OCI-LY1 (cell line): Measurements from ENCODE around the gene CHRNG.

ENCODE experiments used
- EZH2 ChIP-seq: fragments of 200-600 bp; sonication (generic), shearing (Covaris generic); IDR thresholded peaks from 2 replicates; pipeline ENCODE4 v1.8.0; 2017; ENCODE audit warnings: borderline replicate concordance, mixed run types, mild to moderate bottlenecking, antibody characterized with exemption, low read length, moderate library complexity, mixed read lengths
- TF ChIP-seq, protein P1 (sequence below): fragments of 200-600 bp; sonication (generic), shearing (Covaris generic); IDR thresholded peaks from 2 replicates; pipeline ENCODE4 v1.5.1; 2017; ENCODE audit warnings: mild to moderate bottlenecking, antibody characterized with exemption, low read length, moderate library complexity, mixed read lengths

DNA sequence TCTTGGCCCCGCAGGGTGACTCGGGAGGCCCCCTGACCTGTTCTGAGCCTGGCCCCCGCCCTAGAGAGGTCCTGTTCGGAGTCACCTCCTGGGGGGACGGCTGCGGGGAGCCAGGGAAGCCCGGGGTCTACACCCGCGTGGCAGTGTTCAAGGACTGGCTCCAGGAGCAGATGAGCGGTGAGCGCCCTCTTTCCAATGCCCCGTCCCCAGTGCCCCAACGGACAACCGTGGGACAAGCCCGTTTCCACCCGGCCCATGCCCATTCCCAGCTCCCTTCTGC lies 16.1 kb upstream of the CHRNG start:
- TF ChIP-seq, protein P1, sequence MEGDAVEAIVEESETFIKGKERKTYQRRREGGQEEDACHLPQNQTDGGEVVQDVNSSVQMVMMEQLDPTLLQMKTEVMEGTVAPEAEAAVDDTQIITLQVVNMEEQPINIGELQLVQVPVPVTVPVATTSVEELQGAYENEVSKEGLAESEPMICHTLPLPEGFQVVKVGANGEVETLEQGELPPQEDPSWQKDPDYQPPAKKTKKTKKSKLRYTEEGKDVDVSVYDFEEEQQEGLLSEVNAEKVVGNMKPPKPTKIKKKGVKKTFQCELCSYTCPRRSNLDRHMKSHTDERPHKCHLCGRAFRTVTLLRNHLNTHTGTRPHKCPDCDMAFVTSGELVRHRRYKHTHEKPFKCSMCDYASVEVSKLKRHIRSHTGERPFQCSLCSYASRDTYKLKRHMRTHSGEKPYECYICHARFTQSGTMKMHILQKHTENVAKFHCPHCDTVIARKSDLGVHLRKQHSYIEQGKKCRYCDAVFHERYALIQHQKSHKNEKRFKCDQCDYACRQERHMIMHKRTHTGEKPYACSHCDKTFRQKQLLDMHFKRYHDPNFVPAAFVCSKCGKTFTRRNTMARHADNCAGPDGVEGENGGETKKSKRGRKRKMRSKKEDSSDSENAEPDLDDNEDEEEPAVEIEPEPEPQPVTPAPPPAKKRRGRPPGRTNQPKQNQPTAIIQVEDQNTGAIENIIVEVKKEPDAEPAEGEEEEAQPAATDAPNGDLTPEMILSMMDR = no peak
- no peak for TF ChIP-seq EZH2
